Ascending aorta (tissue), 2 donors: Measurements from ENCODE around the gene AOAH. TPM values are rescaled to one million over a fixed set of nuclear protein-coding genes. Genes with fewer than 3 reads are reported as not detected.
A peak's percentile ranks its signal among the peaks of the same experiment; 100 is the strongest.
"Not testable (repeated sequence)": the region's sequence is repeated elsewhere in the genome, so short reads cannot be mapped to it uniquely, and the experiment has no call there.

Source experiments
- DNase-seq, 2 donors: peaks; one replicate each; pipeline ENCODE4 v3.0.0-alpha.2; 2019; ENCODE audit warnings: low spot score in 2 of 2
- H3K27ac ChIP-seq, 2 donors: fragments of 200-600 bp; sonication (generic); one replicate each; pipeline ENCODE4 v1.5.1; 2016 to 2017; ENCODE audit warnings: mild to moderate bottlenecking in 1 of 2
- H3K27me3 ChIP-seq: fragments of 200-600 bp; sonication (generic); one replicate; pipeline ENCODE4 v1.5.1; 2017
- H3K36me3 ChIP-seq, 2 donors: fragments of 200-600 bp; sonication (generic); one replicate each; pipeline ENCODE4 v1.5.1; 2016
- H3K4me1 ChIP-seq, 2 donors: fragments of 200-600 bp; sonication (generic); one replicate each; pipeline ENCODE4 v1.5.1; 2016 to 2017; ENCODE audit warnings: mild to moderate bottlenecking in 1 of 2
- H3K4me3 ChIP-seq, 2 donors: fragments of 200-600 bp; sonication (generic); one replicate each; pipeline ENCODE4 v1.5.1; 2016 to 2017; ENCODE audit warnings: mild to moderate bottlenecking in 1 of 2
- H3K9me3 ChIP-seq, 2 donors: fragments of 200-600 bp; sonication (generic); one replicate each; pipeline ENCODE4 v1.5.1; 2016
- CTCF ChIP-seq, 3 experiments: fragments of 200-600 bp in 2 of 3; fragments of 450-650 bp in 1 of 3; sonication (generic) in 2 of 3; IDR thresholded peaks; one replicate each; pipeline ENCODE4 v1.5.1; 2016 to 2019; ENCODE audit warnings: antibody characterized with exemption in 3 of 3, mild to moderate bottlenecking in 1 of 3, moderate library complexity in 1 of 3
- intact Hi-C: fragments of 100-400 bp; cut with DNase I; formaldehyde crosslinking; loops from one replicate; pipeline ENCODE4 v1.15.1; 2023
- total RNA-seq: library from RNA; depleted of rRNA; stranded (reverse); fragments of >200 nt; gene quantifications from one replicate; pipeline ENCODE4 v1.1.0, GENCODE V29; 2016

AOAH gene
- total RNA-seq, 1 donor from 2014 or later = 0.75 TPM

DNA sequence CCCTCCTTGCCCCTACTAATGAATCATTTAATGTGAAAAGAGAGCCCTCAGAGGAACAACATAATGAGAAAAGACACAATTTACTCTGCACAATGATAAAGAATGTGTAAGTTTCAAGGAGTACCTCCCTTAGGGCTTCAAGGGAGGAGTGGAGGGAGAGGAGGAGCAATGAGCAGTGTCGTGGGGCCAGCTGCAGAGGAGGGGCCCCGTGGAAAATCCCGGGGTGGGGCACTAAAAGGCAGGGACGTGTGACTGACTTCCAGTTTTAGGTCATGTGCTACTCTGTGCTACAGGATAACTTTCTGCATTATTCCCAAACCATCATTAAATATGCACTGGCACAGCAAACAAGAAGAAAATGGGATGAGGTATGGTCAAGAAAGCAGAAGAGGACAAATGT lies 226.5 kb downstream of the AOAH start:
- TF ChIP-seq CTCF (IDR thresholded peaks at IDR 0.05) = no peak
- no peaks in the 10 kb centered on the region for H3K9me3 ChIP-seq
- intact Hi-C loops = no loop called here
- no peak overlapping the region for H3K27ac ChIP-seq
- H3K36me3 ChIP-seq = no peaks in the 10 kb centered on the region
- H3K4me1 ChIP-seq = no peaks in the 10 kb centered on the region
- no peak for DNase-seq
- no peak overlapping the region for H3K4me3 ChIP-seq
- no peaks in the 10 kb centered on the region for H3K27me3 ChIP-seq

DNA sequence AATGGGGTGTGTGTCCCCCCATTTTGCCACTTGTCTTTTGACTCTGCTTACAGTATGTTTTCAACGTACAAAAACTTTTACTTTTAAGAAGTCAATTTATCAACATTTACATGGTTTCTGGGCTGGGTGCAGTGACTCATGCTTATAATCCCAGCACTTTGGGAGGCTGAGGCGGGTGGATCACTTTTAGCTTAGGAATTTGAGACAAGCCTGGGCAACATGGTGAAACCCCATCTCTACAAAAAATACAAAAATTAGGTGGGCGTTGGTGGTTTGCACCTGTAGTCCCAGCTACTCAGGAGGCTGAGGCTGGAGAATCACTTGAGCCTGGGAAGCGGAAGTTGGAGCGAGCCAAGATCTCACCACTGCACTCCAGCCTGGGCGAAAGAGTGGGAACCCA lies 227.1 kb downstream of the AOAH start:
- H3K4me3 ChIP-seq, H3K36me3 ChIP-seq, intact Hi-C loops, H3K9me3 ChIP-seq, DNase-seq, H3K27ac ChIP-seq, H3K27me3 ChIP-seq, H3K4me1 ChIP-seq: not testable (repeated sequence)

- DNase-seq = no peak
- intact Hi-C loops = no loop called here
- H3K9me3 ChIP-seq = no peaks in the 10 kb centered on the region
- no peak overlapping the region for H3K4me3 ChIP-seq
- H3K27me3 ChIP-seq = no peaks in the 10 kb centered on the region
- no peaks in the 10 kb centered on the region for H3K36me3 ChIP-seq
- H3K27ac ChIP-seq = no peak overlapping the region
- H3K4me1 ChIP-seq = no peaks in the 10 kb centered on the region
- no peak for TF ChIP-seq CTCF (IDR thresholded peaks at IDR 0.05)
These were observed 227.7 kb downstream of the AOAH start for GRCh38 chr7:36496576-36496975.

DNA sequence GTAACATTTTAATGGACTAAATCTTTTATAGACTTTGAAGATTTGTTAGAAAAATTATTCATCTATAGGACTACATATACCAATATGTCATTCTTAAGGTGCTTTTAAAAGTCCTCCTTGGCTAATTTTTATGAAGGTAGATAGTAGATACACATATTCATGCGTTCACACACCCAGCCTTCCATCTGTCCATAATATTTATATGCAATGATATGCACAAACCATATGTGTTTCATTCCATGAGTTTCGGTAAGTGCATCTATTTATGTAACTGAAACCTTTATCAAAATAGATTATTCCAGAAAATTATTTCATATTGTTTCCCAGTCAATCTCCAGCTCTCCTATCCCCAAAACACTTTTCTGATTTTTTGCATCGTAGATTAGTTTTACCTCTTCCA lies 233.0 kb downstream of the AOAH start:
- Histone ChIP-seq H3K4me3 (no peak overlapping the region), H3K9me3 (no peaks in the 10 kb centered on the region), H3K27me3 (no peaks in the 10 kb centered on the region), H3K4me1 (no peaks in the 10 kb centered on the region), H3K36me3 (no peaks in the 10 kb centered on the region), H3K27ac (no peak overlapping the region)
- no peak for DNase-seq
- intact Hi-C loops = no loop called here
- TF ChIP-seq CTCF (IDR thresholded peaks at IDR 0.05) = no peak

GRCh38 chr7:36490419-36490830 lies 233.9 kb downstream of the AOAH start:
- no peak for DNase-seq
- TF ChIP-seq CTCF (IDR thresholded peaks at IDR 0.05) = no peak
- Histone ChIP-seq H3K4me3 (no peak overlapping the region), H3K27ac (no peak overlapping the region), H3K27me3 (no peaks in the 10 kb centered on the region), H3K36me3 (no peaks in the 10 kb centered on the region), H3K9me3 (no peaks in the 10 kb centered on the region), H3K4me1 (no peaks in the 10 kb centered on the region)
- intact Hi-C loops = no loop called here

GRCh38 chr7:36488672-36489071 lies 235.6 kb downstream of the AOAH start:
- H3K4me1 ChIP-seq, H3K27me3 ChIP-seq, H3K36me3 ChIP-seq, H3K9me3 ChIP-seq, intact Hi-C loops, H3K4me3 ChIP-seq, DNase-seq, H3K27ac ChIP-seq: not testable (repeated sequence)

GRCh38 chr7:36487756-36488336 lies 236.4 kb downstream of the AOAH start:
- Histone ChIP-seq H3K4me3 (no peak overlapping the region), H3K36me3 (no peaks in the 10 kb centered on the region), H3K27ac (no peak overlapping the region), H3K9me3 (no peaks in the 10 kb centered on the region), H3K27me3 (no peaks in the 10 kb centered on the region), H3K4me1 (no peaks in the 10 kb centered on the region)
- intact Hi-C loops = no loop called here
- peak in 2 of 3 experiments; percentile 25 to 41 for TF ChIP-seq CTCF (IDR thresholded peaks at IDR 0.05)
- DNase-seq = no peak
